NOMO-1 treated with DMSO at 0.1 percent for 48 hours (cell line): Measurements from ENCODE around the gene ARHGAP9.
"Not testable (repeated sequence)": the region's sequence is repeated elsewhere in the genome, so short reads cannot be mapped to it uniquely, and the experiment has no call there.

ENCODE experiments used
- DNase-seq: peaks from one replicate; lab custom pipeline; 2025; ENCODE audit not compliant: unreplicated experiment; lab: John Stamatoyannopoulos, UW

Gene ARHGAP9

DNA sequence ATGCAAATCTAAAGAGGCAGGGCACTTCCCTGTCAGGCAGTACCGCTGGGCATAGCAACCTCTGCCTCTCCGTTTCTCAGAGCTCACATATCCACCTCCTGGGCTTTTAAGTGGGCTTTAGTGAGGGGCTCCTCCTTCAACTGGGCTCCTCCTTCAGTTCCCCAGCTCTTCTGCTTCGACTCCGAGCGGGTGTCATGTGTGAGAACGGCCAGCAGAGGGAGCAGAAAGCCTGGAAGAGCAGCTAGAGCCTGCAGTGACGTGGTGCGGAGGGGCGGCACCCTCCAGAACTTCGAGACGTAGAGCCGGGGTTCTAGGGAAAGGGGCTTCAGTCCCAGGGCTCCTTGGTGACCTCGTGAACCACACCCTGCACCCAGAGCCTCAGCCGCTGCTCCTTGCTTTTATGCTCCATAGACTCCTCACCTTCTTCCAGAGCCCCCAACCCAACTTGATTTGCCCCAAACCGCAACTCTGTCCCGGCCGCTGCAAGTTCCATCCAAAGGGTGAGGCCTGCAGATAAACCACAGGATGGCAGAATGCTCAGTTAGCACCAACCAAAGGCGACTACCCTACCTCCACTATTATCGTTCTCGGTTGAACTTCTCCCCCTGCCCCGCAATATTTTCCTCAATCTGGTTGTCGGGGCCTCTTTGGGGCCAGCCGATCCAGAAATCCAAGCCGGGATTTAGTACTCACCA is 20.5 kb downstream of the ARHGAP9 start:
- peak; percentile 96 for DNase-seq

DNA sequence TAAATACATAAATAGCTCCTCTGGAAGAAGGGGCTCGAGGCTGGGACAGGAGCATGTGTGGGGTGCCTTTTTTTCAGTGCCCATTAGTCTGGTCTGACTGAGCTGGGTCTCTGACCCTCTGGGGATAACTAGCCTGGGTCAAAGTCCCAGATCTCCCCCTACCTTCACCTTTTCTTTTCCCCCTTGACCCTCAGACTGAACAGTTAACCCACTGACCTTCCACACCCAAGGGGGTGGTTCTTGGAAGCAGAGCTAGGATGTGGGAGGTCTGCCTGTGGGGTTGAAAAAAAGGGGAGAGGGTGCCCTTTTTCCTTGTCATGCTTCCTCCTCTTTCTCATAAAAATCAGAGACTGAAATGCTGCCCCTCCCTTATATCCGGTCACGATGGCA is 21.0 kb downstream of the ARHGAP9 start:
- no peak for DNase-seq

- DNase-seq: no peak
Observed at GRCh38 chr12:57456737-57457490, 22.8 kb downstream of the ARHGAP9 start.

GRCh38 chr12:57456145-57456700 is 23.4 kb downstream of the ARHGAP9 start:
- DNase-seq: peak; percentile 56

- DNase-seq: no peak
Observed at GRCh38 chr12:57455374-57456144, 24.1 kb downstream of the ARHGAP9 start.

DNA sequence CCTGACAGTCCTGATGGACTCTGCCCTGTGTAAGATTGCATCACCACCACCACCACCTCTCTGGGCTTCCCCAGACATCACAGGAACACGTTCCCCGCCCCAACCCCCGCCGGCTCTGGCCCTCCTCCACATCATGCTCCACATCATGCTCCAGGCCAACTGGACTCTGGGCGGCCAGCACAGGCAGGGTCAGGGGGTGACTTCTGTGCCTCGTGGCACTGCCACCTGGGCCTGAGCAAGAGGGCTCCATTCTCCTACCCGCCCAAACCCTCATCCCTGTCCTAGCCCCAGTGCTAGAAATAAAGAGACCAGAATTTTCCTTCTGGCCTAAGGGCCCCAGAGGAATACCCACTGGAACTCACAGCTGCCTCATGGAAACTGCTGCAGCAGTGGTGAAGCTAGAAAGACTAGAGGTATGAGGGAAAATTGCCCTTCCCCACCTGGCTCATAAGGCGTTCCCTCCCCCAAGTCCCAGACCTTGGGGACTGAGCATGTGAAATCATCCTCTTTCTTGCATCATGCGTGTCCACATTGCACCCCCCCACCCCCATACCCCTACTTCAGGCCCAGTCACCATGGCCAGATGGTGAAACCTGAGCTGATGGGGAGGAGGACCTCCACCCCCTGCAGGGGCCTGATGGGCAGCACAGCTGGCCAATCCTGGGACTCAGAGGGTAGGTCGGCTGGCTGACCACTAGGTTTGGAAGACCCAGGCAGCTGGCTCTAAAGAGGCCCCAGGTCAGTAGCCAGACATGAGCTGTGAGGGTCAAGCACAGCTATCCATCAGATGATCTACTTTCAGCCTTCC is 24.9 kb downstream of the ARHGAP9 start, which contains the start of gene INHBE:
Gene INHBE, plus strand, starts transcription at position 742 of the 808 bp plus-strand sequence. CDS start 230 bp downstream, outside the sequence.
- peak; percentile 51 for DNase-seq

DNA sequence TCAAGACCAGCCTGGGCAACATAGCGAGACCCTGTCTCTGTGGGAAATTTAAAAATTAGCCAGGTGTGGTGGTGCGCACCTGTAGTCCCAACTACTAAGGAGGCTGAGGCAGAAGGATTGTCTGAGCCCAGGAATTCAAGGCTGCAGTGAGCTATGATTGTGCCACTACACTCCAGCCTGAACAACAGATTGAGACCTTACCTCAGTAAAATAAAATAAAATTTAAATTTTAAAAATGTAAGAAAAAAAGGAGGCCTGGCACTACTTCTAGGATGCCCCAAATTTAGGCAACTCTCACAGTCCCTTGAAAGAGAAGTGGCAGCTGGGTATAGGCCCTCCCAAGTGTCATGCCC is 25.5 kb downstream of the ARHGAP9 start:
- no peak for DNase-seq

DNA sequence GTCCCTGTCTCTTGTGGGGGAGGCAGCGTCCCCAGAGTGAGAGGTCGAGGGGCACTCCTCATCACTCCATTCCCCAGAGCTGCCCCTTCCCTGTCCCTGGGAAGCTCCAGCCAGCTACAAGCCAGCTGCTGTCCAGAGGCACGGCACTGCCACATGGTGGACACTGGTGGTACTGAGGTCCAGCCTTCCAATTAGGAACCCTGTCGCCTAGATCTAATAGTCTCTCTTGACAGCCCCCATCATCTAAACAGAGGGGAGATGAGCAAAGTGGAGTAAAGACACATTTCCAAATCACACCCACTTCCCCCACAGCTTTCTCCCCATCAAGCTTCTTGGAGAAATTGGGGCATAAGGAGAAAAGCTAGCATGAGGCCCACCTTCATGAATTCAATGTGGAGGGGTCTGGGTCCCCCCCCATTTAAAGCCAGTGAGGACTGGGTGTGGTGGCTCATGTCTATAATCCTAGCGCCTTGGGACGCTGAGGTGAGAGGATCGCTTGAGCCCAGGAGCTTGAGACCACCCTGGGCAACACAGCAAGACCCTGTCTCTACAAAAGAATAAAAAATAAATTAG is 26.6 kb downstream of the ARHGAP9 start:
- peak; percentile 41 for DNase-seq

DNA sequence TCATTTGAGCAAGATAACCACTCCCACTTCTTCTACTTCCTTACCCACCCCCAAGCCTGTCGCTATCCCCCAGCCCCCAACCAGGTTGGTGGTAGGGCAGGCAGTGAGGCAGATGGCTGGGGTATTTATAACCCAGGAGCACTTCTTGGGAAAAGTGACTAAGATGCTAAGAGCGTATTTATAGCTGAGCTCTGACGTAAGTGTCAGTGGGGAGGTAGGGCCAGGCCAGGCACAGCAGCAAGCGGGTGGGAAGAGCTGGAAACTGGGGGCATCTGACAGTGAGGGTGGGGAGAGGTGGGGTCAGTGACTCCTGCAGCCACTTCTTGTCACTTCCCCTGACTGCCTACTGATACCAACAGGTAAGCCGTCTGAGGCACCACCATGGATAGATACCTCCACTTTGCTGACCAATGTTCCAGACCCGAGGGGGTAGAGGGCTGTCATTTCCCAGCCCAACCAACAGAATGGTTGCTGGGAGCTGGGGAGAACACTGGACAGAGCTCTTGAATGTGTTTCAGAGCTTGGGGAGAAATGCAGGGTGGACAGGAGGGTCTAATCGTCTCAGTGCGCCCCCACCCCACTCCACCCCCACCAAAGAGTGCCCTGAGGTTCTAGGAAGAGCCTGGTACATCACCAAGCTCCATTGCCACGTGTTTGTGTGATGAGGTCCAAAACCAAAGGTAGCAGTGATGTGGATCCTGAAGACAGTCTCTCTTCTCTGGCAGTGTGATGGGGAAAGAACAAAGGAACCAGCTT is 27.3 kb downstream of the ARHGAP9 start:
- DNase-seq: no peak

DNA sequence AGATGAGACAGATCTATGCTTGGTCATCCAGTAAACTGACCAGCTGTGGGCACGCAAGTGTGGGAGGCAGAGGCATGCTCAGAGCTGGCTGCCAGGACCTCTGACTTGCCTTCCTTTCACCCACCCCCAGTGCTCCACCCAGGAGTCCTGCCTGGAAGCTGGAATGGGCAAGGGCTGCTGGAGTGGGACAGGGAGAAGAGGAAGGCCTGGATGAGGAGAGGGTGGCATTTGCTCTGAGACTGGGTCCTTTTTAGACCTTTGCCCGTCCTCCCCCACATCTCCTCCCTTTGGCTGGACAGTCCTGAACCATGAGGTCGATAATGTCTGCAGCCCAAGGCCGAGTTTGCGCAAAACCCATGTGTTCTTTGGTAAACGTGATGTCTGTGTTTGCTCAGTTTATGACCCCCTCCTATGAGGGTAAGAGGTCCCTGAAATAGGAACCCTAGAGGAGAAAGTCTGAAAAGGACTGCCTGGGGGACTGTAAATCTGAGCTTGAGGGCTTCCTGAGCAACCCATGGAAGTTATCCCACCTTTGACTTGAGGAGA is 28.4 kb downstream of the ARHGAP9 start:
- DNase-seq: no peak

- DNase-seq: no peak
Observed at GRCh38 chr12:57450057-57450456, 29.6 kb downstream of the ARHGAP9 start.

DNA sequence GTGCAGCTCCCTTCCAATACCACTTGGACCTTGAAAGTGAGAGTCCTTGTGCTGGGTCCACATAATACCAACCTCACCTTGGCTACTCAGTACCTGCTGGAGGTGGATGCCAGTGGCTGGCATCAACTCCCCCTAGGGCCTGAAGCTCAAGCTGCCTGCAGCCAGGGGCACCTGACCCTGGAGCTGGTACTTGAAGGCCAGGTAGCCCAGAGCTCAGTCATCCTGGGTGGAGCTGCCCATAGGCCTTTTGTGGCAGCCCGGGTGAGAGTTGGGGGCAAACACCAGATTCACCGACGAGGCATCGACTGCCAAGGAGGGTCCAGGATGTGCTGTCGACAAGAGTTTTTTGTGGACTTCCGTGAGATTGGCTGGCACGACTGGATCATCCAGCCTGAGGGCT is 30.3 kb downstream of the ARHGAP9 start:
- DNase-seq: no peak

DNA sequence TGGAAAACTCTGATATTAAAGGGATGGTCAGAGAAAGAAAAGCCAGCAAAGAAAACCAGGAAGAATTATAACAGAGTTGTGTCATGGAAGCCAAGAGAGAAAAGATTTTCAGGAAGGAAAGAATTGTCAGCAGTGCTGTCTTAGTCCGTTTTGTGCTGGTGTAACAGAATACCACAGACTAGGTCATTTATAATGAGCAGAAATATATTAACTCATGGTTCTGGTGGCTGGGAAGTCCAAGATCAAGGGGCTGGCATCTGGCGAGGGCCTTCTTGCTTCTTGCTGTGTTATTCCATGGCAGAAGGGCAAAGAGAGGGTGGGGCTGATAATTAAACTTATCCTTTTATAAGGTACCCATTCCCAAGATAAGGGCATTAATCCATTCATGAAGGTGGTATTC is 31.0 kb downstream of the ARHGAP9 start:
- no peak for DNase-seq

GRCh38 chr12:57446292-57446960 is 33.2 kb downstream of the ARHGAP9 start:
- DNase-seq: no peak

- DNase-seq: no peak
Observed at GRCh38 chr12:57444744-57445143, 34.9 kb downstream of the ARHGAP9 start.

GRCh38 chr12:57444337-57444736 is 35.3 kb downstream of the ARHGAP9 start:
- DNase-seq: not testable (repeated sequence)

GRCh38 chr12:57441846-57442427 is 37.7 kb downstream of the ARHGAP9 start:
- DNase-seq: no peak

GRCh38 chr12:57441393-57441792 is 38.3 kb downstream of the ARHGAP9 start:
- DNase-seq: not testable (repeated sequence)
